H1 (cell line): ENCODE measurements around the gene ARL3. TPM values are rescaled to one million over a fixed set of nuclear protein-coding genes. Genes with fewer than 3 reads are reported as not detected.

Experiments used
- CTCF ChIA-PET: fragments of 300-600 bp; sonication (Branson Sonifier 250); formaldehyde crosslinking; loops from one replicate; lab custom pipeline; 2021; ENCODE audit not compliant: partially characterized antibody; lab: Charles Lee
- POLR2A ChIA-PET: fragments of 300-600 bp; sonication (Branson Sonifier 250); formaldehyde crosslinking; loops from one replicate; lab custom pipeline; 2021; ENCODE audit warnings: inconsistent platforms; ENCODE audit not compliant: partially characterized antibody; lab: Charles Lee
- DNase-seq, 2 experiments: peaks; one replicate each; pipeline versions ENCODE4 v3.0.0 to v3.0.0-alpha.2; 2010 to 2022; ENCODE audit warnings: low spot score in 2 of 2, low read depth in 1 of 2, mixed read lengths in 1 of 2
- FAIRE-seq: peaks from 2 replicates; lab custom pipeline; 2011; peaks lifted over from hg19 to GRCh38; lab: Jason Lieb, UNC
- H2AFZ ChIP-seq: 2 replicates; pipeline ENCODE4 v1.8.1; 2012; ENCODE audit warnings: low read length, inconsistent platforms
- H2AK5ac ChIP-seq: 2 replicates; pipeline ENCODE4 v1.6.1; 2013; ENCODE audit warnings: low read depth, low read length
- H2BK120ac ChIP-seq: replicated peaks from 2 replicates; pipeline ENCODE3; 2013; ENCODE audit warnings: low read depth, low read length, inconsistent platforms
- H2BK12ac ChIP-seq: 2 replicates; pipeline ENCODE4 v1.6.1; 2013; ENCODE audit warnings: low read depth, low read length
- H2BK15ac ChIP-seq: 2 replicates; pipeline ENCODE4 v1.6.1; 2013; ENCODE audit warnings: low read length
- H2BK20ac ChIP-seq: 2 replicates; pipeline ENCODE4 v1.6.1; 2013; ENCODE audit warnings: low read length
- H2BK5ac ChIP-seq: 2 replicates; pipeline ENCODE4 v1.6.1; 2013; ENCODE audit warnings: low read depth, low read length
- H3K14ac ChIP-seq: 2 replicates; pipeline ENCODE4 v1.6.1; 2013; ENCODE audit warnings: inconsistent platforms; ENCODE audit not compliant: insufficient read length
- H3K18ac ChIP-seq: 2 replicates; pipeline ENCODE4 v1.6.1; 2013; ENCODE audit warnings: low read length; ENCODE audit errors: extremely low read depth
- H3K23ac ChIP-seq: 2 replicates; pipeline ENCODE4 v1.6.1; 2013; ENCODE audit warnings: inconsistent platforms; ENCODE audit not compliant: insufficient read length
- H3K23me2 ChIP-seq: 2 replicates; pipeline ENCODE4 v1.6.1; 2013; ENCODE audit warnings: low read depth, low read length
- H3K27ac ChIP-seq: 2 replicates; pipeline ENCODE4 v1.6.1; 2011; ENCODE audit warnings: low read depth, low read length, inconsistent platforms
- H3K27me3 ChIP-seq, 4 experiments: replicated peaks in 1 of 4; 1 replicate in 1 of 4; 2 replicates in 3 of 4; pipeline versions ENCODE4 v1.6.1 to v1.8.1; 2011 to 2013; ENCODE audit warnings: low read length in 3 of 4, mild to moderate bottlenecking in 3 of 4, inconsistent platforms in 2 of 4, mixed read lengths in 2 of 4, moderate library complexity in 1 of 4; ENCODE audit not compliant: control insufficient read depth in 3 of 4, insufficient read depth in 3 of 4; ENCODE audit errors: extremely low read depth in 1 of 4
- H3K36me3 ChIP-seq, 4 experiments: 2 replicates each; pipeline versions ENCODE4 v1.6.1 to v1.8.1; 2011 to 2013; ENCODE audit warnings: mild to moderate bottlenecking in 4 of 4, low read length in 3 of 4, moderate library complexity in 2 of 4, control low read depth in 1 of 4, inconsistent platforms in 1 of 4; ENCODE audit not compliant: insufficient read depth in 4 of 4, control insufficient read depth in 2 of 4
- H3K4ac ChIP-seq: replicated peaks from 2 replicates; pipeline ENCODE3; 2013; ENCODE audit warnings: low read length, low read depth, mixed read lengths, inconsistent platforms; ENCODE audit not compliant: insufficient read length
- H3K4me1 ChIP-seq, 4 experiments: replicated peaks in 1 of 4; 1 replicate in 1 of 4; 2 replicates in 3 of 4; pipeline versions ENCODE4 v1.6.1 to v1.8.1; 2011 to 2013; ENCODE audit warnings: low read length in 3 of 4, inconsistent platforms in 2 of 4, mixed read lengths in 1 of 4; ENCODE audit not compliant: insufficient read depth in 4 of 4, control insufficient read depth in 3 of 4
- H3K4me2 ChIP-seq, 2 experiments: 2 replicates each; pipeline versions ENCODE4 v1.6.1 to v1.8.1; 2011 to 2013; ENCODE audit warnings: low read depth in 2 of 2, low read length in 2 of 2, control low read depth in 1 of 2, inconsistent platforms in 1 of 2, mild to moderate bottlenecking in 1 of 2; ENCODE audit not compliant: insufficient read depth in 1 of 2
- H3K4me3 ChIP-seq, 4 experiments: fragments of 200-600, 300-600 bp in 1 of 4; sonication (generic), shearing (Covaris generic), sonication (Bioruptor Twin) in 1 of 4; 2 replicates each; pipeline versions ENCODE4 v1.5.1 to v1.8.1; 2011 to 2016; ENCODE audit warnings: low read length in 4 of 4, low read depth in 3 of 4, control low read depth in 2 of 4, inconsistent platforms in 2 of 4, mild to moderate bottlenecking in 2 of 4, mixed read lengths in 1 of 4, moderate library complexity in 1 of 4; ENCODE audit not compliant: insufficient read depth in 2 of 4; ENCODE audit errors: extremely low read depth in 1 of 4
- H3K56ac ChIP-seq: replicated peaks from 2 replicates; pipeline ENCODE3; 2013; ENCODE audit warnings: low read depth, mild to moderate bottlenecking, mixed read lengths, low read length, inconsistent platforms; ENCODE audit not compliant: insufficient read length
- H3K79me1 ChIP-seq: 2 replicates; pipeline ENCODE4 v1.6.1; 2013; ENCODE audit warnings: low read depth, low read length, control low read depth
- H3K79me2 ChIP-seq, 2 experiments: 2 replicates each; pipeline versions ENCODE4 v1.6.1 to v1.8.1; 2012 to 2013; ENCODE audit warnings: low read length in 2 of 2, mild to moderate bottlenecking in 2 of 2, inconsistent platforms in 1 of 2; ENCODE audit not compliant: insufficient read depth in 2 of 2, control insufficient read depth in 1 of 2
- H3K9ac ChIP-seq, 4 experiments: replicated peaks in 1 of 4; 1 replicate in 1 of 4; 2 replicates in 3 of 4; pipeline versions ENCODE4 v1.6.1 to v1.8.1; 2011 to 2013; ENCODE audit warnings: low read depth in 3 of 4, low read length in 3 of 4, control low read depth in 2 of 4, mild to moderate bottlenecking in 2 of 4, moderate library complexity in 2 of 4, inconsistent platforms in 1 of 4; ENCODE audit errors: extremely low read depth in 1 of 4
- H3K9me3 ChIP-seq, 2 experiments: 2 replicates each; pipeline versions ENCODE4 v1.6.1 to v1.8.1; 2012 to 2013; ENCODE audit warnings: mild to moderate bottlenecking in 2 of 2, moderate library complexity in 2 of 2, control low read depth in 1 of 2, inconsistent platforms in 1 of 2, low read depth in 1 of 2, low read length in 1 of 2, mixed read lengths in 1 of 2; ENCODE audit not compliant: insufficient read depth in 2 of 2
- H4K20me1 ChIP-seq, 2 experiments: replicated peaks in 1 of 2; 2 replicates each; pipeline versions ENCODE3 to v1.8.1; 2011 to 2013; ENCODE audit warnings: inconsistent platforms in 2 of 2, low read length in 2 of 2, mild to moderate bottlenecking in 1 of 2; ENCODE audit not compliant: insufficient read depth in 2 of 2, control insufficient read depth in 1 of 2
- H4K5ac ChIP-seq: 2 replicates; pipeline ENCODE4 v1.6.1; 2013; ENCODE audit warnings: low read length, low read depth, mixed read lengths, inconsistent platforms; ENCODE audit not compliant: insufficient read length
- H4K8ac ChIP-seq: 2 replicates; pipeline ENCODE4 v1.8.0; 2013; ENCODE audit warnings: mild to moderate bottlenecking, moderate library complexity, low read length, inconsistent platforms; ENCODE audit not compliant: insufficient read depth; ENCODE audit errors: extremely low read depth
- H4K91ac ChIP-seq: replicated peaks from 2 replicates; pipeline ENCODE3; 2013; ENCODE audit warnings: low read length, mixed read lengths, inconsistent platforms; ENCODE audit not compliant: insufficient read length
- BCL11A ChIP-seq, 2 experiments: IDR thresholded peaks; one replicate each; pipeline ENCODE4 v1.6.1; 2011; ENCODE audit warnings: low read depth in 2 of 2, low read length in 2 of 2, mild to moderate bottlenecking in 2 of 2
- JUND ChIP-seq: IDR thresholded peaks from 2 replicates; pipeline ENCODE4 v1.6.1; 2011; ENCODE audit warnings: mild to moderate bottlenecking, improper control_type of control experiment, low read length
- NANOG ChIP-seq: IDR thresholded peaks from 2 replicates; pipeline ENCODE4 v1.6.1; 2011; ENCODE audit warnings: low read length, low read depth, mild to moderate bottlenecking, inconsistent platforms; ENCODE audit not compliant: insufficient read depth, poor library complexity, severe bottlenecking
- POLR2AphosphoS5 ChIP-seq: IDR thresholded peaks from 2 replicates; pipeline ENCODE4 v1.6.1; 2011; ENCODE audit warnings: low read depth, low read length
- SIN3A ChIP-seq, 2 experiments: IDR thresholded peaks in 1 of 2; conservative IDR thresholded peaks in 1 of 2; 2 replicates each; pipeline ENCODE4 v1.6.1; 2011 to 2012; ENCODE audit warnings: low read length in 2 of 2, improper control_type of control experiment in 1 of 2, low read depth in 1 of 2, mild to moderate bottlenecking in 1 of 2
- WGBS, 2 experiments: shearing (Covaris generic) in 1 of 2; methylation state at CpG; one replicate each; pipeline versions ENCODE4 v1.1.6 to v1.1.7; 2013 to 2015; ENCODE audit warnings: low lambda C conversion rate in 2 of 2, mixed read lengths in 2 of 2, inconsistent platforms in 1 of 2, low coverage in 1 of 2, missing lambda C conversion rate in 1 of 2; ENCODE audit not compliant: insufficient replicate concordance in 2 of 2, insufficient coverage in 1 of 2, insufficient read length in 1 of 2; ENCODE audit errors: extremely low coverage in 1 of 2, missing lambda C conversion rate in 1 of 2; 5-methylcytosine and 5-hydroxymethylcytosine counted together
- polyA plus RNA-seq, 7 experiments: library from polyadenylated mRNA; depleted of rRNA in 3 of 7; stranded (reverse) in 5 of 7; unstranded in 2 of 7; fragments of >200 nt in 5 of 7; fragments of 200-250 nt in 2 of 7; gene quantifications; 1 replicate in 5 of 7; 2 replicates in 1 of 7; 4 replicates in 1 of 7; pipeline versions ENCODE4 v1.2.1 to v1.2.3, GENCODE V29; 2011 to 2013; ENCODE audit warnings: missing spikeins in 2 of 7, mixed read lengths in 2 of 7
- total RNA-seq: library from RNA; stranded (reverse); fragmentation: NEBNext Ultra II Directional; extraction: Animal tissue kit (Norgen Biotek cat#: 25700); gene quantifications from 2 replicates; pipeline ENCODE4 v1.2.1, GENCODE V29; 2021

Gene ARL3
- total and polyA plus RNA-seq, 2 of the 8 experiments (the other 6 are each of a cell fraction or from before 2014, with no cell fraction given): 8.8 to 16.2 TPM

DNA sequence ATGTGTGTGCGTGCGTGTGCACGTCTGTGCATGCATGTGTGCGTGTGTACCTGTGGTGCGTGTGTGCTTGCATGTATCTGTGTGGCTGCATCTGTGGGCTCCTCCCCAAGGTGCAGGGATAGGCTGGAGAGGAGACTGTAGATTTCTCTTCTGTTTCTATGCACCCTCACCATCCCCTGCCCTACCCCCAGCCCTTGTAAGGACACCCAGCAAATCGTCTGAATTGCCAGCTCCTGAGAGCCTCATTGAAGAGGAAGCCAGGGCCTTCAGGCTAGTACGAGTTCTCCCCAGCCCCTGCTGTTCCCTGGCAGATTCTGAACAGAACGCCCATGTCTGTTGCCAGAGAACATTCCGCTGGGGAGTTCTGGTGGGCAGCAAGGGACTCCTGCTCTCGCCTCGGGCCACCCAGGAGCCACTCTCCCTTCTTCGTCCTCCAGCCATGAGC is 86.9 kb downstream of the ARL3 start:
- Histone ChIP-seq H3K23me2 (no peaks in the 10 kb centered on the region; the same call in none of the 2 replicates), H3K4me2 (peak overlapping the region; percentile 45 to 56), H3K36me3 (no peaks in the 10 kb centered on the region; a peak in 1 of 8 replicates), H3K9ac (peak overlapping the region in 3 of 4 experiments; percentile 3 to 88 (median 84); a peak in 5 of 7 replicates), H2BK12ac (peak overlapping the region; percentile 99), H2AFZ (no peak overlapping the region), H4K20me1 (no peaks in the 10 kb centered on the region), H3K4me3 (peak overlapping the region in 3 of 4 experiments; percentile 12 to 32 (median 29); a peak in 4 of 8 replicates), H3K14ac (no peak overlapping the region), H4K91ac (peak overlapping the region; percentile 94), H4K8ac (peak overlapping the region; percentile 60; the same call in 1 of the 2 replicates), H3K56ac (peak overlapping the region; percentile 80), H3K18ac (peak overlapping the region; percentile 99), H2BK15ac (peak overlapping the region; percentile 100), H3K79me1 (no peaks in the 10 kb centered on the region), H3K27ac (peak overlapping the region; percentile 99), H2AK5ac (peak overlapping the region; percentile 99), H3K4me1 (peaks cover 26 to 51% (median 41%) of the 10 kb centered on the region in 4 experiments), H2BK20ac (peak overlapping the region; percentile 99), H2BK5ac (peak overlapping the region; percentile 96), H3K27me3 (no peaks in the 10 kb centered on the region), H3K4ac (peak overlapping the region; percentile 98), H2BK120ac (peak overlapping the region; percentile 93), H3K23ac (no peak overlapping the region), H3K9me3 (no peaks in the 10 kb centered on the region), H3K79me2 (no peaks in the 10 kb centered on the region), H4K5ac (peak overlapping the region; percentile 94)
- POLR2A ChIA-PET: interaction anchor here (0.9 to 5.6 kb wide), 12 partner anchors 8 to 207 kb away, joined by 3 to 51 read pairs (median 4); partner anchors contain the start of genes FBXL15 and TRIM8
- CTCF ChIA-PET: interaction anchor here (0.5 to 14.3 kb wide), 10 partner anchors 12 to 228 kb away, joined by 3 to 160 read pairs (median 6); partner anchors contain the start of gene TRIM8
- 68% methylated on average over 12 of the region's 12 CpGs; no CpG with 5 or more reads in 1 of the 2 experiments for WGBS, 2 experiments
- FAIRE-seq (no peak), DNase-seq (peak in 1 of 2 experiments; percentile 71)
- TF ChIP-seq BCL11A (IDR thresholded peaks at IDR 0.05; ENCODE audit: low read depth in 2 of 2, low read length in 2 of 2) (no peak), JUND (no peak), SIN3A (conservative IDR thresholded peaks at IDR 0.05 in 1 of 2, IDR thresholded peaks at IDR 0.05 in 1 of 2; ENCODE audit: low read depth in 1 of 2, low read length in 2 of 2) (no peak), NANOG (no peak), POLR2AphosphoS5 (no peak; the same call in 1 of the 2 replicates)
